Endothelial cell of umbilical vein (primary cell): ENCODE measurements around the gene PDE6C. TPM values are rescaled to one million over a fixed set of nuclear protein-coding genes. Genes with fewer than 3 reads are reported as not detected.

Experiments used
- BruUV-seq: library from RNA; stranded (reverse); fragments of 400-500 nt; replicated peaks from 2 replicates; lab custom pipeline; 2021; lab: Mats Ljungman, UMichigan
- CTCF ChIA-PET: fragments of 300-600, 350-600 bp; sonication (Branson Sonifier 250); formaldehyde crosslinking; loops from one replicate; lab custom pipeline; 2021; ENCODE audit warnings: antibody characterized with exemption, inconsistent platforms; lab: Charles Lee
- POLR2A ChIA-PET: fragments of 300-600, 350-600 bp; sonication (Branson Sonifier 250); formaldehyde crosslinking; loops from one replicate; lab custom pipeline; 2021; ENCODE audit warnings: antibody characterized with exemption, inconsistent platforms; lab: Charles Lee
- DNase-seq: peaks from one replicate; pipeline ENCODE4 v3.0.0-alpha.2; 2011; ENCODE audit warnings: low read depth, low spot score
- FAIRE-seq: peaks from 2 replicates; lab custom pipeline; 2011; peaks lifted over from hg19 to GRCh38; lab: Jason Lieb, UNC
- H2AFZ ChIP-seq: 2 replicates; pipeline ENCODE4 v1.6.0; 2012; ENCODE audit warnings: low read depth, low read length, control low read depth, inconsistent platforms
- H3K27ac ChIP-seq: 2 replicates; pipeline ENCODE4 v1.5.1; 2011; ENCODE audit warnings: low read depth, mild to moderate bottlenecking, control low read depth, low read length, moderate library complexity; ENCODE audit not compliant: insufficient read depth
- H3K27me3 ChIP-seq, 2 experiments: 2 replicates each; pipeline versions ENCODE4 v1.6.0 to v1.6.1; 2011; ENCODE audit warnings: low read length in 2 of 2, mixed read lengths in 1 of 2; ENCODE audit not compliant: control insufficient read depth in 2 of 2, insufficient read depth in 2 of 2
- H3K36me3 ChIP-seq, 2 experiments: 2 replicates in 1 of 2; 3 replicates in 1 of 2; pipeline ENCODE4 v1.5.1; 2011; ENCODE audit warnings: low read length in 2 of 2, mild to moderate bottlenecking in 1 of 2, moderate library complexity in 1 of 2; ENCODE audit not compliant: control insufficient read depth in 2 of 2, insufficient read depth in 2 of 2; ENCODE audit errors: extremely low read depth in 1 of 2
- H3K4me1 ChIP-seq: 3 replicates; pipeline ENCODE4 v1.5.1; 2011; ENCODE audit warnings: mild to moderate bottlenecking, low read length; ENCODE audit not compliant: control insufficient read depth, insufficient read depth; ENCODE audit errors: extremely low read depth
- H3K4me2 ChIP-seq: 2 replicates; pipeline ENCODE4 v1.6.1; 2011; ENCODE audit warnings: low read length, control low read depth, mixed read lengths; ENCODE audit not compliant: insufficient read depth
- H3K4me3 ChIP-seq, 3 experiments: fragments of 200-600 bp in 1 of 3; sonication (generic), shearing (Covaris generic) in 1 of 3; replicated peaks in 1 of 3; 2 replicates each; pipeline ENCODE4 v1.5.1; 2011 to 2016; ENCODE audit warnings: control low read depth in 3 of 3, low read length in 3 of 3, mild to moderate bottlenecking in 2 of 3, inconsistent platforms in 1 of 3, low read depth in 1 of 3, moderate library complexity in 1 of 3; ENCODE audit not compliant: insufficient read depth in 1 of 3
- H3K79me2 ChIP-seq: 2 replicates; pipeline ENCODE4 v1.6.0; 2012; ENCODE audit warnings: low read length, inconsistent platforms; ENCODE audit not compliant: control insufficient read depth, insufficient read depth
- H3K9ac ChIP-seq: replicated peaks from 2 replicates; pipeline ENCODE3; 2011; ENCODE audit warnings: low read length, control low read depth; ENCODE audit not compliant: insufficient read depth; ENCODE audit errors: extremely low read depth
- H3K9me1 ChIP-seq: replicated peaks from 3 replicates; pipeline ENCODE4 v1.6.0; 2011; ENCODE audit warnings: mild to moderate bottlenecking, low read length; ENCODE audit not compliant: control insufficient read depth, insufficient read depth; ENCODE audit errors: extremely low read depth
- H3K9me3 ChIP-seq: replicated peaks from 2 replicates; pipeline ENCODE4 v1.5.1; 2012; ENCODE audit warnings: low read length, inconsistent platforms; ENCODE audit not compliant: control insufficient read depth, insufficient read depth
- H4K20me1 ChIP-seq: replicated peaks from 2 replicates; pipeline ENCODE3; 2011; ENCODE audit warnings: mild to moderate bottlenecking, low read length; ENCODE audit not compliant: control insufficient read depth, insufficient read depth; ENCODE audit errors: extremely low read depth
- EZH2 ChIP-seq: IDR thresholded peaks from 2 replicates; pipeline ENCODE4 v1.6.1; 2012; ENCODE audit warnings: borderline replicate concordance, low read depth, mild to moderate bottlenecking, moderate library complexity, low read length, inconsistent platforms; ENCODE audit not compliant: severe bottlenecking
- FOS ChIP-seq: IDR thresholded peaks from 2 replicates; pipeline ENCODE4 v1.6.1; 2011; ENCODE audit warnings: mild to moderate bottlenecking, low read length, moderate library complexity, borderline replicate concordance; ENCODE audit not compliant: insufficient read depth
- MYC ChIP-seq: IDR thresholded peaks from one replicate; pipeline ENCODE4 v1.6.1; 2011; ENCODE audit warnings: mild to moderate bottlenecking, low read depth, low read length
- POLR2A ChIP-seq: IDR thresholded peaks from 2 replicates; pipeline ENCODE4 v1.6.1; 2012; ENCODE audit warnings: low read depth, mild to moderate bottlenecking, control low read depth, low read length
- POLR2AphosphoS5 ChIP-seq: IDR thresholded peaks from 2 replicates; pipeline ENCODE4 v1.6.1; 2012; ENCODE audit warnings: low read depth, mild to moderate bottlenecking, control low read depth, low read length, moderate library complexity; ENCODE audit not compliant: insufficient read depth
- dilution Hi-C: fragments of 300-500 bp; cut with MboI; formaldehyde crosslinking; loops from one replicate; pipeline ENCODE4 v1.15.0; 2019; ENCODE audit warnings: low sequenced_read_pairs; ENCODE audit not compliant: extremely low pct_ligation_motif_present
- intact Hi-C: fragments of 100-400 bp; cut with micrococcal nuclease; formaldehyde crosslinking; loops from one replicate; pipeline ENCODE4 v1.10.0; 2022
- polyA plus RNA-seq, 4 experiments: library from polyadenylated mRNA; depleted of rRNA in 3 of 4; stranded (reverse) in 3 of 4; unstranded in 1 of 4; fragments of >200 nt; gene quantifications; 2 replicates each; pipeline versions ENCODE4 v1.2.1 to v1.2.3, GENCODE V29; 2011 to 2012; ENCODE audit warnings: missing spikeins in 1 of 4
- total RNA-seq: library from RNA; stranded (reverse); gene quantifications from 2 replicates; pipeline ENCODE4 v1.2.3, GENCODE V29; 2021
- TF ChIP-seq, protein P1 (sequence below): IDR thresholded peaks from 2 replicates; pipeline ENCODE4 v1.6.1; 2011; ENCODE audit not compliant: insufficient read depth, insufficient read length
- TF ChIP-seq, protein P2 (sequence below), 2 donors: IDR thresholded peaks; 1 replicate in 1 of 2; 2 replicates in 1 of 2; pipeline ENCODE4 v1.5.1; 2011; ENCODE audit warnings: low read length in 2 of 2, mild to moderate bottlenecking in 2 of 2, moderate library complexity in 2 of 2, control low read depth in 1 of 2, inconsistent platforms in 1 of 2, low read depth in 1 of 2; ENCODE audit not compliant: insufficient read depth in 1 of 2; ENCODE audit errors: extremely low read depth in 1 of 2

PDE6C gene
- total and polyA plus RNA-seq, 2 donors (not counting 3 experiments of a cell fraction or from before 2014, with no cell fraction given), result not detected

DNA sequence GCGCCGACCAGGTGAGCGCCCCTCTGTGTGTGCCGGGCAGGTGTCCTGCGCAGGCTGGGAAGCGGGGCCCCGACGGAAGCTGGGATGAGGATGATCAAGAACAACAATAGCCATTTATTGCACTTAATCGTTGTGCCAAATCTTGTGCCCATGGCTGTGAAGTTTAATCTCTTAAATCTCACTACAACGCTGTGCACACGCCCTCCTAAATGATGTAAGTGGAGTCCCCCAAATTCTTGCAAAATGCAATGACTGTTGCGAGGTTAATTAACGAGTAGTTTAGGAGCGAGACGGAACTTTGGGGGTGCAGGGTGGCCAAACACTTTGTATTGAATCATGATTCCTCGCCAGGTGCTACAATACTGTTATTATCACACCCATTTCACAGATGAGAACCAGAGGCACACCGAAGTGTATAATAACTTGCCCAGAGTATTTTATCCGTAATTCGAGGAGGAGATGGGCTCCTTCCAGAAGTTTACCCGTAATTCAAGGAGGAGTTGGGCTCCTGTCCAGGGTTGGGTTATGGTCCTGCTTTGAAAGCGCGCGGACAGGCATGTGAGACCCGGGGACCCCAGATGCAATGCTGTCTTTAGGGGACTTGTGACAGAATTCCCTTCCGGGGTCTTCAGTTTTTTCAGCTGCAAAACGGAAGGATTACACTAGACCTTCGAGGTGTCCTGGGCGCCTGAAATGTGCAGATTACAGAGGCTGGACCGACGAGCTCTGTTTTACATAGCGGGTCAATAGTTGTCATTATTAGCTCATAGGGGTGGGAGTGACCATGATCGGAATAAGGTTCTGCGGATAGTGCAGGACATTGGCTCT is 44.8 kb upstream of the PDE6C start:
- DNase-seq (no peak), FAIRE-seq (no peak)
- no TSS peak for BruUV-seq
- Histone ChIP-seq H3K9me1 (no peaks in the 10 kb centered on the region), H3K79me2 (no peaks in the 10 kb centered on the region), H2AFZ (no peak overlapping the region), H3K27me3 (peaks cover 61 to 62% of the 10 kb centered on the region in 2 experiments), H3K4me2 (no peak overlapping the region), H4K20me1 (no peaks in the 10 kb centered on the region), H3K4me3 (no peak overlapping the region), H3K9me3 (no peaks in the 10 kb centered on the region), H3K4me1 (no peaks in the 10 kb centered on the region), H3K9ac (no peak overlapping the region), H3K27ac (no peak overlapping the region), H3K36me3 (no peaks in the 10 kb centered on the region)
- TF ChIP-seq MYC, result no peak
- TF ChIP-seq FOS, result no peak
- no peak for TF ChIP-seq POLR2AphosphoS5
- TF ChIP-seq, protein P1, sequence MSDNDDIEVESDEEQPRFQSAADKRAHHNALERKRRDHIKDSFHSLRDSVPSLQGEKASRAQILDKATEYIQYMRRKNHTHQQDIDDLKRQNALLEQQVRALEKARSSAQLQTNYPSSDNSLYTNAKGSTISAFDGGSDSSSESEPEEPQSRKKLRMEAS, result no peak
- TF ChIP-seq EZH2, result peak; percentile 37
- TF ChIP-seq, protein P2, sequence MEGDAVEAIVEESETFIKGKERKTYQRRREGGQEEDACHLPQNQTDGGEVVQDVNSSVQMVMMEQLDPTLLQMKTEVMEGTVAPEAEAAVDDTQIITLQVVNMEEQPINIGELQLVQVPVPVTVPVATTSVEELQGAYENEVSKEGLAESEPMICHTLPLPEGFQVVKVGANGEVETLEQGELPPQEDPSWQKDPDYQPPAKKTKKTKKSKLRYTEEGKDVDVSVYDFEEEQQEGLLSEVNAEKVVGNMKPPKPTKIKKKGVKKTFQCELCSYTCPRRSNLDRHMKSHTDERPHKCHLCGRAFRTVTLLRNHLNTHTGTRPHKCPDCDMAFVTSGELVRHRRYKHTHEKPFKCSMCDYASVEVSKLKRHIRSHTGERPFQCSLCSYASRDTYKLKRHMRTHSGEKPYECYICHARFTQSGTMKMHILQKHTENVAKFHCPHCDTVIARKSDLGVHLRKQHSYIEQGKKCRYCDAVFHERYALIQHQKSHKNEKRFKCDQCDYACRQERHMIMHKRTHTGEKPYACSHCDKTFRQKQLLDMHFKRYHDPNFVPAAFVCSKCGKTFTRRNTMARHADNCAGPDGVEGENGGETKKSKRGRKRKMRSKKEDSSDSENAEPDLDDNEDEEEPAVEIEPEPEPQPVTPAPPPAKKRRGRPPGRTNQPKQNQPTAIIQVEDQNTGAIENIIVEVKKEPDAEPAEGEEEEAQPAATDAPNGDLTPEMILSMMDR (IDR thresholded peaks at IDR 0.05; ENCODE audit: extremely low read depth in 1 of 2, insufficient read depth in 1 of 2, low read depth in 1 of 2, low read length in 2 of 2), result no peak
- TF ChIP-seq POLR2A, result no peak
- intact Hi-C loops (no loop called here), dilution Hi-C loops (no loop called here)
- POLR2A ChIA-PET, result no interaction called here
- CTCF ChIA-PET, result interaction anchor here (1.9 kb wide), 1 partner anchor 13 kb away, joined by 10 read pairs; no protein-coding TSS in a partner anchor
